GM19099 (cell line): ENCODE results near the gene RSPRY1.
A peak's percentile ranks its signal among the peaks of the same experiment; 100 is the strongest.

Experiments
- POLR2A ChIP-seq: IDR thresholded peaks from 3 replicates; pipeline ENCODE4 v1.6.1; 2011; ENCODE audit warnings: low read depth; ENCODE audit not compliant: insufficient read length; ENCODE audit errors: extremely low read depth

RSPRY1 gene

DNA sequence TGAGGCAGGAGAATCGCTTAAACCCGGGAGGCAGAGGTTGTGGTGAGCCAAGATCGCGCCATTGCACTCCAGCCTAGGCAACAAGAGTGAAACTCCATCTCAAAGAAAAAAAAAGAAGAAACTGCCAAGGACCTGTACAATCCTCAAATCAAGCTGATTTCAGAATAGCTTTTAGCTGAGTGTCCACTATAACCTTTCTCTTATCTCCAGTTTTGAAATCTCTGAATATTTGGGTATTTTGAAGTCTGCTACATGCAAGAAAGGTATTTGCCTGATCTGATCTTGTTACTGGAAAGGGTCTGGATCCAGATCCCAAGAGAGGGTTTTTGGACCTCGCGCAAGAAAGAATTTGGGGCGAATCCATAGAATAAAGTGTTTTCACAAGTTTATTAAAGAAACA lies 39.8 kb downstream of the RSPRY1 start:
- TF ChIP-seq POLR2A = no peak

DNA sequence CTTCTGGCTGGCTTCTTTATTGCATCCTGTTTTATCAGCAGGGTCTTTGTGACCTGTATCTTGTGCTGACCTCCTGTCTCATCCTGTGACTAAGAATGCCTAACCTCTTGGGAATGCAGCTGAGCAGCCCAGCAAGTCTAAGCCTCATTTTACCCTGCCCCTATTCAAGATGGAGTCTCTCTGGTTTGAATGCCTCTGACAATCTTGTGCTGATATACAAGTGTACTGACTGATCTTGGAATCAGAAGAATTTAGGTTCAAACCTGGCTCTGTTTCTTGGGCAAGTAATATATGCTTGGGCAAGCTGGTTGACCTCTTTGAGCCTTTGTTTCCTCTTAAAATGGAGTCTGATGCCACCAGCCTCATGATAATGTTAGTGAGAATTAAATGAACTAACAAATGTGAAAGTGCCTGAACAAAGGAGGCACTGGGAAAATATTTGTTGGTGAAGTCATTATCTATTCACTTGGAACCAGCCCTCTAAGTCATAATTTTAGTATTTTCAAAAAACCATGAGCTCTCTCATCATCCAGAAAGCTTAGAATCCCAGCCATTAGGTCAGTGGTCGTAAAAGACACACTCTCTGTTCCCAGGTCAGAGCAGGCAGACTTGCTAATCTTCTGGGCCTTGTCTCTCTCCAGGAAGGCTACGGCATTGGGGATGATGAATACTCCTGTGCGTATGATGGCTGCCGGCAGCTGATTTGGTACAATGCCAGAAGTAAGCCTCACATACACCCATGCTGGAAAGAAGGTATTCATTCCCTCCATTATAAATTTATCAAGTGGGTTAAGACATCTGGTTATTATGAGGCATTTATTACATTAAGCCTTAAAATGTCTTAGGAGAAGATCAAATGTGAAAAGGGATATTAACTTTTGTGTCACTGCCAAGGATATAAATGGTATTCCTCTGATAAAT lies 40.8 kb downstream of the RSPRY1 start:
- TF ChIP-seq POLR2A = no peak

- no peak for TF ChIP-seq POLR2A
Observed at GRCh38 chr16:57229079-57229478, 43.0 kb downstream of the RSPRY1 start.

DNA sequence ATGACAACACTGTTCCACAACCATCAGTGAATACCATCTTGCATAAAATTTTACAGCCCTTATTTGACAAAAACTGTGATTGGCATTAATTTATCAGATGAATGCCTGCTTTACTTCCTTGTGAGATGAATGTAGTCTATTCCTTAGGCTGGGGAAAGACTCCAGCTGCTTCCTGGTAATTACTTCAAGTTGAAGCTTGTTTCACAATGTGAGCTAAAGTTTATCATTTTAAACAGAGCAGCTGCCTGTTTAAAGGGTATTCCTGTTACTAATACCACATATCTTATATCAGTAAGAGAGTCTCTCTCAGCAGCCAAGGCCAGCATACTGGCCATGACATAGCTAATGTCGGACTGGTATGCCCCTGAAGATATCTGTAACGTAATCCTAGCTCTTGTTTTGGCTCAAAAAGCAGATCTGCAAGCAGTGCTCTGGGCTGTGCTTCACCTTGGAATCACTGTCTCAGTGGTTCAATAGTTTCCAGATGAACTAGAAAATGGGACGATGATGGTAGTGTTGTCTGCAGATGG lies 45.8 kb downstream of the RSPRY1 start:
- no peak for TF ChIP-seq POLR2A

DNA sequence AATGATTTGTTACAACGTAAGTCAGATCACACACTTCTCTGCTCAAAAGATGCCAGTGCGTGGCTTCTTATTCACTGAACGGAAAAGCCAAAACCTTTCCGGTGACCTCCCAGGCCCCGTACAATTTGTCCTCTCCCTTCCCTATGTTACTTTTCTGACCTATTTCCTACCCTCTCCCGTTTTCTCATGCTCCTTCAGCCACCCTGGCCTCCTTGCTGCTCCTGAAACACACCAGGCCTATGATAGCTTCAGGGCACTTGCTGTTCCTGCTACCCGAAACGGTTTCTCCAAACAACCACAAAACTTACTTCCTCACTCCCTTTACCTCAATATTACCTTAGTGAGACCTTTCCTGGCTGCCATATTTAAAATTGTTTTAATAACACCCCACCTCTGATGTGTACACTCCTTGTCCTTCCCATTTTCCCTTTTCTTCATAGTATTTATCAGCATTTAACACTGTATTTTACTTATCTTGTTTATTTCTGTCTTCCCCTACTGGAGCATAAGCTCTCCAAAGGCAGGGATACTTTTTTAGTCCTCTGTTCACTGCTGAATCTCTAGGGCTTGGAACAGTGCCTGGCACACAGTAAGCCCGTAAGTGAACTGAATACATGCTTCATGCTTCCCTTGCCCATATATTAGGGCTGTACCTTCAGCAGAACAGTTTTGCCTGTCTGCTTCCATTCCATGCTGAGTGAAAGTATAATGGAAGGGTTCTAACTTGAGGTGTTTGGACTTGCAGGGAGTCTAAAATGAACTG lies 48.0 kb downstream of the RSPRY1 start:
- no peak for TF ChIP-seq POLR2A

GRCh38 chr16:57234707-57235092 lies 48.6 kb downstream of the RSPRY1 start:
- TF ChIP-seq POLR2A = no peak

DNA sequence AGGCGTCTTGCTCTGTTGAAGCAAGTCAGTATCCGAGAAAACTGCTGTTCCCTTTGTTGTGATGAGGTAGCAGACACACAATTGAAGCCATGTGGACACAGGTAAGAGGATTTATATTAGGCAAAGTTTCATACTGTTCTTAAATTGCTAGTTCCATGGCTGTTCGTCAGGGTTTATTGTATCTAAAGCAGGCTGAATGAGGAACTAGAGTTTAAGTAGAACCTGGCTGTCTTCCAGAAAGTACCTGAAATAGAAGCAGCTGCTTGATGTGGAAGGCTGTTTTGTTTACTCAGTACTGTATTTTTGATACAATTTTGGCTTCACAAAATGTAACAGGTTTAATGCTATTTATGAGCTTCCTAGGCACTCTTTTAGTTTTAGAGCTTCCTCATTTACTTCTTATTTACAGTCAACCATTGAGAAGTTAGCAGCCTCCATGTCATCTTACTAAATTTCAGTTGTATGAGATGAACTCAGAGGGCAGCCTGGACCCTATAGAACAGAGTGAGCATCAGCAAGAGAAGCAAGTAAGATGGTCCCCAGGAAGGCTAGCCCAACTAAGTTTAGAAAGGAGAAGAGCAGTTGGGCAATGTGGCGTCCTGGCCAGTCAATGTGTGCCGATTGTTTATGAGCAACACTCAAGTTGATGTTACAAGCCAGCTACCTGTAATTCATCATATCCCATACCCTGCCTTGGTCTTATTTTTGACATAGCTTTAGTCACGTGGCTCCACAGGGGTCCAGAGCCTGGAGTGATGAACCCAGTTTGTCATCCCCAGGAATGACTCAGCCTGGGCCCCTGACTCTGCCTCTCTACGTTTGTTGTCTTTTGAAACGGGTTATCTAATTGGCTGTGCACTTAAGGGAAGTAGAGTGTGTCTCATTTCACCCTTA lies 49.2 kb downstream of the RSPRY1 start:
- TF ChIP-seq POLR2A = no peak

DNA sequence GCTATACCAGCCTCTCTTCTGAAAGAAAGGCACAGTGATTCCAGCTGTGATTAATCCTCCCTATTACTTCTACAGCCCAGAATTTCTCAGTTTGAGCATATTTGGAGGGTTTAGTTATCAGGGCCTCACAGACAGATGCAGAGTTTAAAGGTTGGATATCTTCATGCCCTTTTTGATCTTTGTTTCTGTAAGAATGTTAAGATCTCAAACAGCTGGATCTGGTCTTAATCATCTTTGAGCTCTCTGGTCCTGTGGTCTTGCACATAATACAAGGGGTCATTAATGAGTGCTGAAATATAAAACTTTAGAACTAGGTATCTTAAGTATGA lies 49.9 kb downstream of the RSPRY1 start:
- no peak for TF ChIP-seq POLR2A

GRCh38 chr16:57238682-57239081 lies 52.6 kb downstream of the RSPRY1 start:
- TF ChIP-seq POLR2A = no peak

DNA sequence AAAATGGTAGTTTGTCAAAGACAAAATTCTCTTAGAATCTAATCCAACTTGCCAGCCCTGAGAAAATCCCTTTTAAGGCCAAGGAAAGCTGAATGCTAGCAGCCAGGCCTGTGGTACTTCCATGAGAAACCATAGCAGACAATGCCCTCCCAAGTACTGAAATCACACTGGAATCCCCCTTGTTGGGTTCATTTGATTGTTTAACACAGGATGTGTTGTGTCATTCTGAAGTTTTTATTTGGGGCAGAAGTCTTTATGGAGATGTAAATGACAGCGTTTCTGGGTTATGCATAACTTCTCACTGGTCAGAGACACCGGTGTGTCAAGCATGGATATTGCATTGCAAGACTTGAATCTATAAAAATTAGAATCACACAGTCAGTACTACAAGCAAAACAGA lies 53.0 kb downstream of the RSPRY1 start:
- no peak for TF ChIP-seq POLR2A

DNA sequence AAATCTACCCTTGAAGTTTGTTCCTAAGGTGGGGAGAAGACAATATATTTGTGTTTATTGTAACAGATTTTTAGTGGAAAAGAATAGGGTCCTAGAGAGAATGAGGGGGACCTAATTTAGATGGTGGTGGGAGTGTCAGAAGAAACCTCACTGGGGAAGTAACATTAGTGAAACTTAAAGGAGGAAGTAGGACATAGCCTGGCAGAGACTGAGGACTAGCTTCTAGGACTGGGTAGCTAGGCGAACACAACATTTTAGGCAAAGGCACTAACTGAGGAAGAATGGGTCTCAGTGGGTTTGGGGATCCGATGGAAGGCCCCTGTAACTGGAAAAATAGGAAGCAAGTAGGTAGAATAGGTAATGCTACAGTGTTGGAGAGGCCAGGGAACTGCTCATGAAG lies 54.7 kb downstream of the RSPRY1 start:
- no peak for TF ChIP-seq POLR2A

- TF ChIP-seq POLR2A = no peak
Observed at GRCh38 chr16:57242650-57243049, 56.5 kb downstream of the RSPRY1 start.

GRCh38 chr16:57244463-57244766 lies 58.3 kb downstream of the RSPRY1 start:
- no peak for TF ChIP-seq POLR2A

- TF ChIP-seq POLR2A = peak; percentile 91
Observed at GRCh38 chr16:57244767-57245471, 58.8 kb downstream of the RSPRY1 start, which contains the start of gene ARL2BP. Gene ARL2BP (plus strand): TSS chr16:57245259. CDS start chr16:57245368, 109 bp downstream.
